ENCODE data around the gene CDC5L.

Gene CDC5L

GRCh38 chr6:44373787-44374186 lies 13.7 kb upstream of the CDC5L start:
- H3K36me3 ChIP-seq (ENCODE audit: insufficient read depth, low read length), result no peaks in the 10 kb centered on the region
- H2AFZ ChIP-seq (ENCODE audit: low read length, unreplicated experiment), result no peak overlapping the region
- H3K4me3 ChIP-seq (ENCODE audit: low read depth, low read length), result no peak overlapping the region
- H3K27ac ChIP-seq (ENCODE audit: low read depth, low read length), result no peak overlapping the region
- 0 out of 2 replicates have a peak, but pooled peaks cover 4% of the 10 kb centered on the region for H3K27me3 ChIP-seq (ENCODE audit: insufficient read depth, low read length)
- H3K79me2 ChIP-seq (ENCODE audit: control insufficient read depth, insufficient read depth, low read length, unreplicated experiment), result no peaks in the 10 kb centered on the region
- peaks cover 9% of the 10 kb centered on the region for H3K4me1 ChIP-seq (ENCODE audit: control insufficient read depth, insufficient read depth, low read length, unreplicated experiment)

- Histone ChIP-seq H3K4me3 (ENCODE audit: low read depth, low read length) (no peak overlapping the region), H3K36me3 (ENCODE audit: insufficient read depth, low read length) (no peaks in the 10 kb centered on the region), H2AFZ (ENCODE audit: low read length, unreplicated experiment) (no peak overlapping the region), H3K4me1 (ENCODE audit: control insufficient read depth, insufficient read depth, low read length, unreplicated experiment) (peaks cover 9% of the 10 kb centered on the region), H3K27ac (ENCODE audit: low read depth, low read length) (no peak overlapping the region), H3K27me3 (ENCODE audit: insufficient read depth, low read length) (0 out of 2 replicates have a peak, but pooled peaks cover 4% of the 10 kb centered on the region), H3K79me2 (ENCODE audit: control insufficient read depth, insufficient read depth, low read length, unreplicated experiment) (no peaks in the 10 kb centered on the region)
Observed at GRCh38 chr6:44375071-44375470, 12.4 kb upstream of the CDC5L start.

GRCh38 chr6:44377484-44377883 lies 10.0 kb upstream of the CDC5L start:
- Histone ChIP-seq H3K27me3 (ENCODE audit: insufficient read depth, low read length) (0 out of 2 replicates have a peak, but pooled peaks cover 4% of the 10 kb centered on the region), H3K4me1 (ENCODE audit: control insufficient read depth, insufficient read depth, low read length, unreplicated experiment) (peaks cover 9% of the 10 kb centered on the region), H3K27ac (ENCODE audit: low read depth, low read length) (no peak overlapping the region), H2AFZ (ENCODE audit: low read length, unreplicated experiment) (no peak overlapping the region), H3K79me2 (ENCODE audit: control insufficient read depth, insufficient read depth, low read length, unreplicated experiment) (no peaks in the 10 kb centered on the region), H3K4me3 (ENCODE audit: low read depth, low read length) (no peak overlapping the region), H3K36me3 (ENCODE audit: insufficient read depth, low read length) (no peaks in the 10 kb centered on the region)

GRCh38 chr6:44377971-44378370 lies 9.5 kb upstream of the CDC5L start:
- peaks cover 9% of the 10 kb centered on the region for H3K4me1 ChIP-seq (ENCODE audit: control insufficient read depth, insufficient read depth, low read length, unreplicated experiment)
- H3K27me3 ChIP-seq (ENCODE audit: insufficient read depth, low read length), result 0 out of 2 replicates have a peak, but pooled peaks cover 4% of the 10 kb centered on the region
- no peak overlapping the region for H3K4me3 ChIP-seq (ENCODE audit: low read depth, low read length)
- H3K36me3 ChIP-seq (ENCODE audit: insufficient read depth, low read length), result no peaks in the 10 kb centered on the region
- H2AFZ ChIP-seq (ENCODE audit: low read length, unreplicated experiment), result no peak overlapping the region
- H3K27ac ChIP-seq (ENCODE audit: low read depth, low read length), result no peak overlapping the region
- H3K79me2 ChIP-seq (ENCODE audit: control insufficient read depth, insufficient read depth, low read length, unreplicated experiment), result no peaks in the 10 kb centered on the region

GRCh38 chr6:44381739-44382138 lies 5.8 kb upstream of the CDC5L start:
- Histone ChIP-seq H3K36me3 (ENCODE audit: insufficient read depth, low read length) (no peaks in the 10 kb centered on the region), H3K4me3 (ENCODE audit: low read depth, low read length) (no peak overlapping the region), H2AFZ (ENCODE audit: low read length, unreplicated experiment) (no peak overlapping the region)

GRCh38 chr6:44386364-44386928 lies 1.1 kb upstream of the CDC5L start:
- H3K4me3 ChIP-seq (ENCODE audit: low read depth, low read length), result peak overlapping the region; percentile 99
- peak overlapping the region; percentile 90 for H3K27ac ChIP-seq (ENCODE audit: low read depth, low read length)
- H3K36me3 ChIP-seq (ENCODE audit: insufficient read depth, low read length), result peaks cover 5% of the 10 kb centered on the region
- peak overlapping the region; percentile 79 for H2AFZ ChIP-seq (ENCODE audit: low read length, unreplicated experiment)
- peaks cover 33% of the 10 kb centered on the region for H3K79me2 ChIP-seq (ENCODE audit: control insufficient read depth, insufficient read depth, low read length, unreplicated experiment)
- H3K4me1 ChIP-seq (ENCODE audit: control insufficient read depth, insufficient read depth, low read length, unreplicated experiment), result peaks cover 22% of the 10 kb centered on the region
- no peaks in the 10 kb centered on the region for H3K27me3 ChIP-seq (ENCODE audit: insufficient read depth, low read length)

More at GRCh38 chr6:44381739-44382138, 5.8 kb upstream of the CDC5L start:
- no peak overlapping the region for H3K27ac ChIP-seq (ENCODE audit: low read depth, low read length)
- no peaks in the 10 kb centered on the region for H3K79me2 ChIP-seq (ENCODE audit: control insufficient read depth, insufficient read depth, low read length, unreplicated experiment)
- peaks cover 3% of the 10 kb centered on the region for H3K4me1 ChIP-seq (ENCODE audit: control insufficient read depth, insufficient read depth, low read length, unreplicated experiment)
- 0 out of 2 replicates have a peak, but pooled peaks cover 4% of the 10 kb centered on the region for H3K27me3 ChIP-seq (ENCODE audit: insufficient read depth, low read length)

GRCh38 chr6:44386929-44387345 lies 569 bp upstream of the CDC5L start:
- peaks cover 22% of the 10 kb centered on the region for H3K4me1 ChIP-seq (ENCODE audit: control insufficient read depth, insufficient read depth, low read length, unreplicated experiment)
- peak overlapping the region; percentile 79 for H2AFZ ChIP-seq (ENCODE audit: low read length, unreplicated experiment)
- H3K4me3 ChIP-seq (ENCODE audit: low read depth, low read length), result peak overlapping the region; percentile 99
- peak overlapping the region; percentile 90 for H3K27ac ChIP-seq (ENCODE audit: low read depth, low read length)
- H3K79me2 ChIP-seq (ENCODE audit: control insufficient read depth, insufficient read depth, low read length, unreplicated experiment), result peaks cover 38% of the 10 kb centered on the region
- no peaks in the 10 kb centered on the region for H3K27me3 ChIP-seq (ENCODE audit: insufficient read depth, low read length)
- H3K36me3 ChIP-seq (ENCODE audit: insufficient read depth, low read length), result peaks cover 9% of the 10 kb centered on the region

GRCh38 chr6:44388135-44388487 lies 605 bp downstream of the CDC5L start:
- H3K36me3 ChIP-seq (ENCODE audit: insufficient read depth, low read length), result peaks cover 18% of the 10 kb centered on the region
- peak overlapping the region; percentile 46; the same call in 1 of the 2 replicates for H3K27ac ChIP-seq (ENCODE audit: low read depth, low read length)
- H3K4me1 ChIP-seq (ENCODE audit: control insufficient read depth, insufficient read depth, low read length, unreplicated experiment), result peaks cover 22% of the 10 kb centered on the region
- no peaks in the 10 kb centered on the region for H3K27me3 ChIP-seq (ENCODE audit: insufficient read depth, low read length)
- H2AFZ ChIP-seq (ENCODE audit: low read length, unreplicated experiment), result no peak overlapping the region
- peaks cover 40% of the 10 kb centered on the region for H3K79me2 ChIP-seq (ENCODE audit: control insufficient read depth, insufficient read depth, low read length, unreplicated experiment)
- peak overlapping the region; percentile 99 for H3K4me3 ChIP-seq (ENCODE audit: low read depth, low read length)

GRCh38 chr6:44388887-44389286 lies 1.4 kb downstream of the CDC5L start:
- H2AFZ ChIP-seq (ENCODE audit: low read length, unreplicated experiment), result no peak overlapping the region
- H3K4me1 ChIP-seq (ENCODE audit: control insufficient read depth, insufficient read depth, low read length, unreplicated experiment), result peaks cover 22% of the 10 kb centered on the region
- no peaks in the 10 kb centered on the region for H3K27me3 ChIP-seq (ENCODE audit: insufficient read depth, low read length)
- peaks cover 26% of the 10 kb centered on the region for H3K36me3 ChIP-seq (ENCODE audit: insufficient read depth, low read length)
- H3K79me2 ChIP-seq (ENCODE audit: control insufficient read depth, insufficient read depth, low read length, unreplicated experiment), result peaks cover 40% of the 10 kb centered on the region
- H3K27ac ChIP-seq (ENCODE audit: low read depth, low read length), result no peak overlapping the region
- peak overlapping the region; percentile 99 for H3K4me3 ChIP-seq (ENCODE audit: low read depth, low read length)

- Histone ChIP-seq H3K4me3 (ENCODE audit: low read depth, low read length) (peak overlapping the region; percentile 99), H3K4me1 (ENCODE audit: control insufficient read depth, insufficient read depth, low read length, unreplicated experiment) (peaks cover 22% of the 10 kb centered on the region), H2AFZ (ENCODE audit: low read length, unreplicated experiment) (no peak overlapping the region), H3K27me3 (ENCODE audit: insufficient read depth, low read length) (no peaks in the 10 kb centered on the region), H3K79me2 (ENCODE audit: control insufficient read depth, insufficient read depth, low read length, unreplicated experiment) (peaks cover 40% of the 10 kb centered on the region), H3K36me3 (ENCODE audit: insufficient read depth, low read length) (peaks cover 30% of the 10 kb centered on the region), H3K27ac (ENCODE audit: low read depth, low read length) (no peak overlapping the region)
Observed at GRCh38 chr6:44390158-44390683, 2.7 kb downstream of the CDC5L start.

GRCh38 chr6:44395501-44395900 lies 8.0 kb downstream of the CDC5L start:
- Histone ChIP-seq H3K4me3 (ENCODE audit: low read depth, low read length) (no peak overlapping the region), H3K36me3 (ENCODE audit: insufficient read depth, low read length) (peaks cover 65% of the 10 kb centered on the region), H3K4me1 (ENCODE audit: control insufficient read depth, insufficient read depth, low read length, unreplicated experiment) (peaks cover under 1% of the 10 kb centered on the region), H3K79me2 (ENCODE audit: control insufficient read depth, insufficient read depth, low read length, unreplicated experiment) (peaks cover 23% of the 10 kb centered on the region), H3K27ac (ENCODE audit: low read depth, low read length) (no peak overlapping the region), H3K27me3 (ENCODE audit: insufficient read depth, low read length) (no peaks in the 10 kb centered on the region), H2AFZ (ENCODE audit: low read length, unreplicated experiment) (no peak overlapping the region)
